ENCODE measurements around the gene DAGLA.

The DAGLA gene

GRCh38 chr11:61711498-61711897, 31.3 kb downstream of the DAGLA start:
- no peak for DNase-seq

GRCh38 chr11:61712314-61712713, 32.1 kb downstream of the DAGLA start:
- no peak for DNase-seq

GRCh38 chr11:61712846-61713245, 32.7 kb downstream of the DAGLA start:
- DNase-seq, result no peak

- DNase-seq, result no peak
Measured at GRCh38 chr11:61713464-61713863, 33.3 kb downstream of the DAGLA start.

- DNase-seq, result no peak
Measured at GRCh38 chr11:61713906-61714305, 33.7 kb downstream of the DAGLA start.

- no peak for DNase-seq
Measured at GRCh38 chr11:61714316-61714715, 34.1 kb downstream of the DAGLA start.

- DNase-seq, result no peak
Measured at GRCh38 chr11:61714916-61715315, 34.7 kb downstream of the DAGLA start.

GRCh38 chr11:61715867-61716266, 35.7 kb downstream of the DAGLA start:
- DNase-seq, result no peak

- DNase-seq, result no peak
Measured at GRCh38 chr11:61716478-61717285, 36.5 kb downstream of the DAGLA start.

- DNase-seq, result no peak
Measured at GRCh38 chr11:61717286-61718033, 37.3 kb downstream of the DAGLA start.

GRCh38 chr11:61718046-61718531, 37.9 kb downstream of the DAGLA start:
- no peak for DNase-seq

GRCh38 chr11:61718621-61719302, 38.6 kb downstream of the DAGLA start:
- no peak for DNase-seq

GRCh38 chr11:61719978-61720377, 39.8 kb downstream of the DAGLA start:
- no peak for DNase-seq

- DNase-seq, result no peak
Measured at GRCh38 chr11:61720597-61720996, 40.4 kb downstream of the DAGLA start.

GRCh38 chr11:61724437-61724836, 44.2 kb downstream of the DAGLA start:
- DNase-seq, result no peak

GRCh38 chr11:61725781-61726231, 45.6 kb downstream of the DAGLA start:
- DNase-seq, result no peak

- no peak for DNase-seq
Measured at GRCh38 chr11:61726775-61727174, 46.6 kb downstream of the DAGLA start.

- DNase-seq, result no peak
Measured at GRCh38 chr11:61727401-61727811, 47.2 kb downstream of the DAGLA start.

- DNase-seq, result no peak
Measured at GRCh38 chr11:61728066-61728939, 48.1 kb downstream of the DAGLA start.

- DNase-seq, result no peak
Measured at GRCh38 chr11:61728940-61729219, 48.7 kb downstream of the DAGLA start.

GRCh38 chr11:61730240-61730994, 50.2 kb downstream of the DAGLA start:
- no peak for DNase-seq

Data from stimulated activated naive CD4-positive, alpha-beta T cell treated with Interleukin-2 at 50 U/mL for 16 hours (primary cell).